LNCAP (cell line): ENCODE data around the gene KCNE3.

ENCODE experiments used
- TF ChIP-seq, protein P1 (sequence below): fragments of 450-650 bp; IDR thresholded peaks from 2 replicates; pipeline ENCODE4 v1.5.1; 2017; ENCODE audit warnings: mild to moderate bottlenecking

The KCNE3 gene

DNA sequence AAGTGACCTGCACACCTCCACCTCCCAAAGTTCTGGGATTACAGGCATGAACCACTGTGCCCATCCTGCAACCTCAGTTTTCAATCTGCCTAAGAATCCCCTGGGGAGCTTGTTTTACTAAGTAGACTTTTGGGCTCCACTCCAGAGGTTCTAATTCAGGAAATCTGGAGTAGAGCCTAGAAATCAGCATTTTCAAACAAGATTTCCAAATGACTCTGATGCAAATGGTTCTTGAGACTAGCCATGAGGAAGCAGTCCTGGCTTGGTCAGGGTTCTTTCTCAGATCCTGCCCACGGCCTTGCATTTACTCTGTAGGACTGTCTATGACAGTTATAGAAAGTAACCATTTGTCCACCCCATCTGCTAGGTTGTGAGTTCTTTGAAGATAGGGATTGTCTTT is 1.6 kb upstream of the KCNE3 start:
- TF ChIP-seq, protein P1, sequence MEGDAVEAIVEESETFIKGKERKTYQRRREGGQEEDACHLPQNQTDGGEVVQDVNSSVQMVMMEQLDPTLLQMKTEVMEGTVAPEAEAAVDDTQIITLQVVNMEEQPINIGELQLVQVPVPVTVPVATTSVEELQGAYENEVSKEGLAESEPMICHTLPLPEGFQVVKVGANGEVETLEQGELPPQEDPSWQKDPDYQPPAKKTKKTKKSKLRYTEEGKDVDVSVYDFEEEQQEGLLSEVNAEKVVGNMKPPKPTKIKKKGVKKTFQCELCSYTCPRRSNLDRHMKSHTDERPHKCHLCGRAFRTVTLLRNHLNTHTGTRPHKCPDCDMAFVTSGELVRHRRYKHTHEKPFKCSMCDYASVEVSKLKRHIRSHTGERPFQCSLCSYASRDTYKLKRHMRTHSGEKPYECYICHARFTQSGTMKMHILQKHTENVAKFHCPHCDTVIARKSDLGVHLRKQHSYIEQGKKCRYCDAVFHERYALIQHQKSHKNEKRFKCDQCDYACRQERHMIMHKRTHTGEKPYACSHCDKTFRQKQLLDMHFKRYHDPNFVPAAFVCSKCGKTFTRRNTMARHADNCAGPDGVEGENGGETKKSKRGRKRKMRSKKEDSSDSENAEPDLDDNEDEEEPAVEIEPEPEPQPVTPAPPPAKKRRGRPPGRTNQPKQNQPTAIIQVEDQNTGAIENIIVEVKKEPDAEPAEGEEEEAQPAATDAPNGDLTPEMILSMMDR, result no peak

DNA sequence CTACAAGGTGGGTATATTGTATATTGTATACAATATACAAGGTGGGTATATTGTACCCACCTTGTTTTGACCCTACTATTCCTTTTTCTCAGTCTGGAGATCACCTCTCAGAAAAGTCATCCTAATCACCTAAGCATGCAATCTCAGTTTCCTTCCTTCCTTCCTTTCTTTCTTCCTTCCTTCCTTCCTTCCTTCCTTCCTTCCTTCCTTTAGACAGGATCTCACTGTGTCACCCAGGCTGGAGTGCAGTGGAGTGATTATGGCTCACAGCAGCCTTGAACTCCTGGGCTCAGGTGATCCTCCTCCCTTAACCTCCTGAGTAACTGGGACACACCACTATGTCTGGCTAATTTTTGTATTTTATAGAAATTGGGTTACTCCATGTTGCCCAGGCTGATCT is 1.2 kb upstream of the KCNE3 start:
- TF ChIP-seq, protein P1, result no peak

DNA sequence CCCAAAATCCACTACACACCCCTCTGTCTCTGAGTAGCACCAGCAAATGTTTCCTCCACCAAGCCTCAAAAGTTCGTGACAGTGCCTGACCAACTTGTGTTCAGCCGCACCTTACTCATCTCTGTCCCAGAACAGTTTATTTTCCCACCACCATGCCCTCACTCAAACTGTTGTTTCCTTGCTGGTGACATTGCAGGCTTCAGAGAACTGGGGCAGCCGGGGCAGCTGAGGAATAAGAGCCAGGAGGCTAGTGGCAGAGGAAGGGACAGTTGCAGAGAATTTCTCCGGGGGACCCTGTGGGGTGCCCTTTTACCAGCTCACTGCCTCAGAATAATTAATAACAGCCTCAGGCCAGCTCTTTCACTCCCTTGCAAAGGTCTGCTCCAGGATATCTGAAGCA is 709 bp upstream of the KCNE3 start:
- TF ChIP-seq, protein P1, result no peak

DNA sequence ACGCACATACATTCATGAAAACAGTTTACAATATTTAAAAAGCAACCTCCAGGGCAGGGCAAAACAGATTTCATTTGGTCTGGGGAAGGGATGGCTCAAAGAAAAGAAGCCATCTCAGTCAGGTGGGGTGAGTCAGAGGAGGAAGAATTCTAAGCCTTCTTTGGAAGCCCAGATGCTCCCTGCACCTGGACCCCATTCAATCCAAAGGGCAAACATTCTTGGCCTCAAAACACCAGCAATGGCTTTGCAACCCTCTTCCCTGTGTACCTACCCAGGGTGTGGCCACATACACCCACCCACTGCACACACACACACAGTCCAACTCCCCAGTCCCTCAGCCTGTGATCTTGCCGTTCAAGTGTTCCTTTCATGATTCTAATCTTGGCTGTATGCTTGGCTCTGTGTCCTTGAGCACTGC is 2.0 kb downstream of the KCNE3 start:
- TF ChIP-seq, protein P1, result no peak

DNA sequence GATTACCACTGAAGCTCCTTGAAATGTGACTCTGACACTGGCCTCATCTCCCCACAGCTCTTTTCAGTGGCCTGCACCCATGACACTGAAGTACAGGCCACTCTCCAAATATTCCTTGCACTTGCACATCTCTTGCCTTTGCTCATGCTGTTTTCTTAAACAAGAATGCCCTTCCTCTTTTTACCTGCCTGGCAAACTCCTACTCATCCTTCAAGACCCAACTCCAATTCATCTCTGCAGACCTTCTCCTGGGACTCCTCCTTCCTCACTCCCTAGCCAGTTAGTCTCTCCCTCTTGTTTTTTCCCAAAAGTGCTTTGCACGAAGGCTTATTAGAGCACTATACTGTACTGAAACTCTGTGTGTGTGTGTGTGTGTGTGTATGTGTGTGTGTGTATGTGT is 2.6 kb downstream of the KCNE3 start:
- TF ChIP-seq, protein P1, result no peak

DNA sequence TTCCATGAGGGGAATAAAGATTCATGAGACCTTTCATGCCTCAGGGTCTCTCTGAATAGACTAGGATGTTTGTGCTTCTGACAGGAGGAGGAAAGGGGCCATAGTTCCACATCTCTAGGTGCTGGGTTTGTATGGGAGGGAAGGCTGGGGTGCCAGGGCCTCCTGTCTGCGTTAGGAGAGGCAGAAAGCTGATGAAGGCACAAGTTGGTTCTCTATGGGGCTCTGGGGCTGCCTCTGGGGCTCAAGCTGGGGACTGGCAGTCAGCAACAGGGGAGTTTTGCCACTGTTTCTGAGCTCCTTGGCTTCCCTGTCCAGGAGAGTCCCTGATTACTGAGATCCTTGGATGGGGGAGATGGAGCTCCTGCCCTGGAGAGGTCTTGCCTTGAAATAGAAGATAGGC is 4.1 kb downstream of the KCNE3 start:
- TF ChIP-seq, protein P1, result no peak

DNA sequence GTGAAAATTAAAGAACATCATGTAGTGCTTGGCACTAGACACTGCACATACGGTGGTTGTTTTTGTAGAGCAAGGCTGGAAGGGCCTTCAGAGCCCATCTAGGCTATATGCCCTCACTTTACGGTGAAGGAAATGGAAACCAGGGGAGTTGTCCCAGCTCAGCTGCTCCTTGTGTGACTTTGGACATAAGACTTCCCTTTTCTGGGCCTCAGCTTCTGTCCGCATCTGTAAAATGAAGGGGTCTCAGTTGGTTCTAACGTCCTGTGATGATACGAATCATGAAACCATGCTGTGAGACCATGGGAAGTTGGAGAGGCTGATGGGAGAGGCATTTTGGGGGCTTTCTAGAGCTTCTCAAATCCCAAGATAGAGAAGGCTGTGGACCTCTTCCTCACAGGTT is 4.7 kb downstream of the KCNE3 start:
- TF ChIP-seq, protein P1, result no peak

DNA sequence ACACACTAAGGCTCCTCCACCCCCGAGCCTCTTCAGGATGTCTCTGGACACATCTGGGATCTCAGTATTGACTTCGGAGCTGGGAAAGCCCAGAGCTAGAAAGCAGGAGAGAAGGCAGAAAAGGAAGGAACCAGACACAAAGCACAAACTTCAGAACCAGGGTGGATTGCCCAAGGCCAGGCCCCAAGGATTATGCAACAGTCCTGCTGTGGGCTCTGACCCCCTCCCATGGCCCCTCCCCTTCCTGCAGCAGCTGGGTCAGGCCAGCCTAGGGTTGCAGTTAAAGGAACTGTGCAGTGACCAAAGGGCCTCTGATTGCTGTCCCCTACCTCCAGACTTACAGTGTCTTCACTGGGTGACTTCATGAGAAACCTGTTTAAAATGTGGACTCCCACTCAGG is 5.3 kb downstream of the KCNE3 start:
- TF ChIP-seq, protein P1, result no peak
